ENCODE data around the gene GNA15.
"Not testable (repeated sequence)": the region's sequence is repeated elsewhere in the genome, so short reads cannot be mapped to it uniquely, and the experiment has no call there.

Gene GNA15, protein sequence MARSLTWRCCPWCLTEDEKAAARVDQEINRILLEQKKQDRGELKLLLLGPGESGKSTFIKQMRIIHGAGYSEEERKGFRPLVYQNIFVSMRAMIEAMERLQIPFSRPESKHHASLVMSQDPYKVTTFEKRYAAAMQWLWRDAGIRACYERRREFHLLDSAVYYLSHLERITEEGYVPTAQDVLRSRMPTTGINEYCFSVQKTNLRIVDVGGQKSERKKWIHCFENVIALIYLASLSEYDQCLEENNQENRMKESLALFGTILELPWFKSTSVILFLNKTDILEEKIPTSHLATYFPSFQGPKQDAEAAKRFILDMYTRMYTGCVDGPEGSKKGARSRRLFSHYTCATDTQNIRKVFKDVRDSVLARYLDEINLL

GRCh38 chr19:3135961-3136683, at the start of gene GNA15:
TSS of gene GNA15 (plus strand) at chr19:3136033. CDS start at chr19:3136451, 418 bp downstream.
- DNase-seq: peak; percentile 34

DNA sequence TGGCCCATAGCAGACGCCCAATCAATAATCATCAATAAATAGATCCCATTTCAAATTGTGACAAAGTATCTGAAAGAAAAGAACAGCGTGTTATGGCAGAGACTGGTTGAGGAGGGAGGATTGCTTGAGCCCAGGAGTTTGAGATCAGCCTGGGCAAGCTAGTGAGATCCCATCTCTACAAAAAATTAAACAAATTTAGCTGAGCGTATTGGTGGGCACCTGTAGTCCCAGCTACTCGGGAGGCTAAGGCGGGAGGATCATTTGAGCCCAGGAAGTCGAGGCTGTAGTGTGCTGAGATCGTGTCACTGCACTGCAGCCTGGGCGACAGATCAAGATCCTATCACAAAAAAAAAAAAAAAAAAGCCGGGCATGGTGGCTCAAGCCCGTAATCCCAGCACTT, 48.1 kb upstream of the GNA15 start:
- DNase-seq: no peak

GRCh38 chr19:3089299-3089855, 46.5 kb upstream of the GNA15 start:
- not testable (repeated sequence) for DNase-seq

DNA sequence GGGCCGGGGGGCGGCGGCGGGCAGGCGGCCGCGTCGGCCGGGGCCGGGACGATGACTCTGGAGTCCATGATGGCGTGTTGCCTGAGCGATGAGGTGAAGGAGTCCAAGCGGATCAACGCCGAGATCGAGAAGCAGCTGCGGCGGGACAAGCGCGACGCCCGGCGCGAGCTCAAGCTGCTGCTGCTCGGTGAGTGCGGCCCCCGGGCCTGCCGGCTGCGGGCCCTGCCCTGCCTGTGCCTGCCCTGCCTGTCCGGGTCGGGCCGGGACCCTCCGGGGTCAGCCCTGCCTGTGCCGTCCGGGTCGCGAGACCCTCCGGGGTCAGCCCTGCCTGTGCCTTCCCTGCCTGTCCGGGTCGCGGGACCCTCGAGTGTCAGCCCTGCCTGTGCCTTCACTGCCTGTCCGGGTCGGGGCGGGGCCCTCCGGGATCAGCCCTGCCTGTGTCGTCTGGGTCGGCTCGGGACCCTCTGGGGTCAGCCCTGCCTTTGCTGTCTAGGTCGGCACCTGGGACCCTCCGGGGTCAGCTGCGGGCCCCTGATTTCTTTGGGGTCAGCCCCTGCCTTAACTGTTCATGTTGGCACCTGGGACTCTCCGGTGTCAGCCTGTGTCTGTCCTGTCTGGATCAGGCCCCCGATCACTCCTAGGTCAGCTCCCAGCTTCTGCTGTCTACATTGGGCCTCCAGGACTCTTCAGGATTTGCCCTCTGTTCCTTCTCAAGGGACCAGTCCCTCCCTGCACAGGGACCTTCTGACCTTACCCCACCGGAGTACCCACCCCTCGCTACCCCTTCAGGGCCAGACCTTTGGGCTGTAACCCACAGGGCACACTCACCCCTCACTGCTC, 41.0 kb upstream of the GNA15 start:
- peak; percentile 45 for DNase-seq

DNA sequence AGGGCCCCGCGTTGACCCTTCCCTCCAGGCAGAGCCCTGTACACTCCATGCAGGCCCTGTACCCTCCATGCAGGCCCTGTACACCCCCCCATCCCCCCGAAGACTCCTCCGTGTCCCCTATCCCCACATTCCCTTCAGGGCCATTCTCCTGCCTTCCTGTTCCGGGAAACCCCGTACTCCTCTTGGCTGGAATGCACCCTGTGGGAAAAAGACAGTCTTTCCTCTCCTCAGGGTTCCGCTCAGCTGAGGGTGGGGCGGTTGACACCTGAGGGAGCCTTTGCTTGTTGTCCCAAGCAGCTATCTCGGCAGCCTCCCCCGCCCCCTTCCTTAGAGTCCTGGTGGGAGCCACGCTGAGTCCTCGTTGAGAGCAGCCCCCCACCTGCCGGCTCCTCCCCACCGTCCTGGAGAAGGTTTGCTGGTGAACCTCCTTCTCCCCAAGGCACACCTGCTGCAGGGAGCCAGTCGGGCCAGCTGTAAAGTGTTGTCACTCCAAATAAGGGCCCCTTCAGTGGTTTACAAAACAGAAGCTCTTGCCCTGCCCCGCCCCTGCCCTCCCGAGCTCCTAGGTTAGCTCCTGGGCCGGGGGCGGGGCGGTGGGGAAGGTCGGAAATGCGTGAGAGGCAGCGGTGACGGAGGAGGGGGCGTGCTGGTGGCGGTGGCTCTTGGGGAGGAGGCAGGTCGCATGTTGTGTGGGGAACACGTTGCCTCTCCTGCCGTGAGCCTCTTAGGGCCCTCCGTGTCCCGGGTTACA, 40.2 kb upstream of the GNA15 start:
- DNase-seq: peak; percentile 84

DNA sequence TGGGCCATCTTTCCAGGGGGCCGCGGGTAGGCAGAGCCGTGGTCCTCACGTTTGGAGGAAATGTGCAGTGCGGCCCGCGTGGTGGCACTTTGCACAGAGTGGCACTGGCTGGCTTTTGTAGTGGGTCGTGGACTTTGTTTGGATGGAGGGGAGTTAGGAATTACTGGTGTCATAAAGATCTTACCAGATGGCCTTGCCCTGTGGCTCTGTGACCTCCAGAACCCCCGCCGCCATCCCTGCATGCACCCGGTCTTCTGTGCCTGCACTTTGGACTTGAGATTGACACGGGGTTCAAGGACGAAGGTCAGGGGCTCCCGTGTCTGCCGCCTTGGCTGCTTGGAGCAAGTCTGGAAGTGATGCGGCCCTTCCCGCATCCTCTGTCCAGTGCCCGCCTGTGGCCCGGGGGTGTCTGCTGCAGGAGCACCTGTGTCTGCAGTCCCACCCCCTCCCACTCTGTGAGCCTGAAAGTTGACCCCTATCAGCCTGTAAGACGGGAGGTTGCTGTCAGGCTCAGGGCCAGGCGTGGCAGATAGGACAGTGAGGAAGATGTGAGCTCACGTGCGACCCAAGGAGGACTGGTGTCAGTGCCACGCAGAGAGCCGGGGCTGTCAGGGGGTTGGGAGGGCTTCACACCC, 39.4 kb upstream of the GNA15 start:
- DNase-seq: no peak

DNA sequence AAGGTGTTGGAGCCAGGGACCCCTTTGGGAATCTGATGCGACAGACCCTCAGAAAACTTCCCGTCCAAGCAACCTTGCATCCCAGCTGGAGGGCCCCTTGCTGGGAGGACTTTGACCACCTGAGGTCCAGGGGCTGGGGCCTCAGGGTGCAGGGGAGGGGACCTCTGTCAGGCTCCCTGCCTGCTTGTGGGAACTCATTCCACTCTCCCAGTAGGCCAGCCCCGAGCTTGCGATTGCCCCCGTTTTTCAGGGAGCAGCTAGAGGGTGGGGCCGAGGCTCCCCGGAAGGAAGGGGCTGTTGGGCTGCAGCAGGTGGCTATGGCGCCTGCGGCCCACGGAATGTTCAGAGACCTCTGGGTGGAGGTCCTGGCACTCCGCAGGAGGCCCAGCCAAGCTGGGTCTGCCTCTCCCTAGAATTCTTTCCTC, 38.9 kb upstream of the GNA15 start:
- DNase-seq: no peak

- no peak for DNase-seq
These were observed 38.4 kb upstream of the GNA15 start for GRCh38 chr19:3097442-3097871.

DNA sequence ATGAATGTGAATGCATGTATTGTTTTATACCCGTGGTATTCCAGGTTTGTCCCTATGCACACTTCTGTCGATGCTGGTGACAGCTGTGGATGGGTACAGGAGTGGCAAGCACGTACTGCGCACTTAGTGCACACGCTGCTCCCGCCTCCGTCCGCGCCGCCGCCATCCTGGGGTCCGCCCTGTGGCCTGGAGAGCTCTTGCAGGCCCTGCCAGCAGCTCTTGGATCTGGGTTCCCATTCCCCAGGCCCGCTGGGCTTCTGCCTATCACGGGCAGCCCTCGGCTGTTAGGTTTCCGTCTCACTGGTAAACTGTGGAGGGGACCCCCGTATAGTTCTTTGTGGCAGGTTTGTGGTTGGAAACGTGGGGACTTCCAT, 37.7 kb upstream of the GNA15 start:
- DNase-seq: no peak

GRCh38 chr19:3098515-3099346, 37.1 kb upstream of the GNA15 start:
- DNase-seq: peak; percentile 50

DNA sequence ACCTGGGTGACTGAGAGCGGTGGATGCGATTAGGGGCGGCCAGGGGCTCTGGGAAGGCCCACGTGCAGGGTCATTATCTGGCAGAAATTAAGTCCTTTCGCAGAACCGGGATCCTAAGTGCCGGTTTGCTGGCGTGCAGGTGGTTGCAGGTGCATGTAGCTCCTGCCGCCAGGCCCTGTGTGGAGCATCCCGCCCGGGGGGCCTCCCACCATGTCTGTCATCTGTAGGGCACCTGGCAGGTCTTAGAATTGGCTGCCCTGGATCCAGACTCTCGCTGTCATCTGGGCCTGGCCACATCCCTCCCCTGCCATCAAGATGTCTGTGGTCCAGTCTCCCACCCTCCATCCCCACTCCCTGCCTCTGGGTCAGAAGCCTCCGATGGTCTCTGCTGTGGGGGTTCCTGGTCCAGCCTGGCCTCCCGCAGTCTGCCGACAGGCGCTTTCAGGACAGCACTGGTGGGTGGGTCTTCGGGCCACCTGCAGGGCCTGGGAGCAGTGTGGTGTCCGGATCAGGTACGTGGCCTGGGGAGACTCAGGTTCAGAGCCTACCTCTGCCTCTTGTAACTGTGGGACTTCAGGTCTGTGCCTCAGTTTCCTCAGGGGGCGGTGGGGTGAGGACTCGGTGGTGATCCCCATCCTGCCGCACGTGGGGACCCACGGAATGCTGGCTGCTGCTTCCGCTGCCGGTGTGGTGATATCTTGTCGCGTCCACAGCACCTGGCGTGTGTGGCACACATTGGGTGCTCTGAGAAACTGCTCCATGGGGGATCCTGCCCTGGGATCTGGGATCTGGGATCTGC, 36.3 kb upstream of the GNA15 start:
- DNase-seq: no peak

GRCh38 chr19:3100331-3100730, 35.5 kb upstream of the GNA15 start:
- no peak for DNase-seq

DNA sequence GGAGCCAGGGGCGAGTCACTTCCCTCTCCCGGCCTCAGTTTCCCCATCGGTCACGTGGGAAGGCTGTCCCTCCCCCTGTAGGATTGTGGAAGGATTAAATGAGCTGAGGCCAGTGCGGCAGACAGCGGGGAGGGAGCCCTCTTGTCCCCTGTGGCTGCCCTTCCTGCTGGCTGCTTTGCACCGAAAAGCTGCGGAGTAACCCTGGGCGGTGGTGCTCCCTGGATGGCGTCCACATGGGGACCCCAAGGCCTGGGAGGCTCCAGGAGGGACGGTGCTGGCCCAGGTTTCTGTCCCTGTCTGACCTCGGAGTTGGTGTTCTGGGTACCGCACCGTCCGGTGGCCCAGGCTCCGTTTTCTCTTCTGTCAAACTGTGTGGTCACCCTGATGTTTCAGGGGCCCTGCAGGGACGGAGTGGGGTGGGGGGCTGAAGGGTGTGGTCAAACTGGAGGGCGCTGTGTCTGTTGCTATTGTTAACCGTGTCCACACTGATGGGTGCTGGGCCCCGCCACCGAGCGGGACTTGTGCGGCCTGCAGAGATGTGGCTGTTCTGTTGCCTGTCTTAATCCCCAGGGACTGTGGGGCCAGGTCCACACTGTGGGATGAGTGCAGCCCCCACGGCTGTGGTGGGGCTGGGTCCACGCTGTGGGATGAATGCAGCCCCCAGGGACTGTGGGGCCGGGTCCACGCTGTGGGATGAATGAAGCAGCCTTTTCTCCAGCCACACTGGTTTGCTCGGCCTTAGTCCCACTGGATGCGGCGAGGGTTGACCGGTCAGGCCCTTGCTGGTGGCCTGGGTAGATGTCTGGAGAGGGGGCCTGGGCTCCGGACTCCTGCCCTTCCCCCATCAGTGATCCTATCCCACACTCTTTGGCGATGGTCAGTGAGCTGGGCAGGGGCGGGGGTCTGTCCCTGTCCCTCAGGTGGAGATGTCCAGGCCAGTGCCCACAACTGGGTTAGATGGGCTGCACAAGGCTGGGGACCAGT, 34.8 kb upstream of the GNA15 start:
- no peak for DNase-seq

- no peak for DNase-seq
These were observed 33.3 kb upstream of the GNA15 start for GRCh38 chr19:3102239-3103140.

DNA sequence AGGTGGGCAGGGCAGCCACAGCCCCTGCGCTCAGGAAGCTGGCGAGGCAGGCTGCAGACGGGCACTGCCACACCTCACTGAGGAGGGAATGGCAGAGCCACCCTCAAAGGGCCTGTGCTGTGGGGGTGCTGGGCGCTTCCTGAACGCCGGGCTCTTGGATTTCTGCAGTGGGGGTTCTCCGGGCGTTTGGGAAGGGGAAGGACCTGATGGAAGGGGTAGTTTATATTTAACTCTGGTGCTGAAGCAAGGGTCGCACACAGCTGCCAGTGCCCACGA, 31.2 kb upstream of the GNA15 start:
- no peak for DNase-seq

DNA sequence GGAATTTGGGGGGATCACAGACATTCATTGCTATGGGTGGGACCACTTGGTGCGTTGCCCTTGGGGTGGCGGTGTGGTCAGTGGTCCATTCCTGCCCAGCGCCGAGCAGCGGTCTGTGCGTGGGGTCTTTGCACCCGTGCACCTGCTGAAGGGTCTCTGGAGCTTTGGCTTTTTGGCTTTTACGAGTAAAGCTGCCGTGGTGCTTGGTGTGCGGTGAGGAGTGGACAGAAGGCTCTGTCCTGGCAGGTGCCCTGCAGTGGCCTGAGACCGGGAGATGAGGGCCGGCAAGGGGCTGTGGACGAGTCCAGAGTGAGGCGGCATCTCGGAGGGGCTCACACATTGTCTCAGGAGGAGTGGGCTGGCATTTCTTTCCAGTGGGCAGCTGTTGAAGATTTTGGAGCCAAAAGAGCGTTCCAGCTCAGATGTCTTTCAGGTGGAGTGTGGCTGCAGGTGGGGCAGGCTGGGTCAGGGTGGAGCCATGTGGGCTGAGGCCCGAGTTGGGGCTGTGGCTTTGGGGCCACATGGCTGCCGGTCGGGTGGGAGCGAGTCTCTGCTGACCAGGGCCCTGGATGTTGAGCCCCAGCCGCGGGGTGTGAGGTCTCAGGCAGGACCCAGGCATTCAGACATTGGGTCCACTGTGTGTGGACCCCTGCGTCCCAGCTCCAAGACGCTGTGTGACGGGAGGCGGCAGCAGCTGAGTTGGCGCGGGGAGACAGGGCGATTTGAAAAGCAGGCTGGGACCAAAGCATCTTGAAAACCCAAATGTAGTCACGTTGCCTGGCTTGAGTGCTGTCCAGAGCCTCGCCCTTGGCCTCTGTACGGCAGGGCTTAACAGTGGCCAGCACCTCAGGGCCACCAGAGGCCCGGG, 30.0 kb upstream of the GNA15 start:
- no peak for DNase-seq

Measured in CD4-positive, alpha-beta T cell treated with Interleukin-6 for 4 hours (primary cell).